Naive B cell (primary cell): ENCODE measurements around the gene TLE5. TPM values are rescaled to one million over a fixed set of nuclear protein-coding genes. Genes with fewer than 3 reads are reported as not detected.

Experiments used
- polyA plus RNA-seq, 6 donors: library from polyadenylated mRNA; unstranded; fragments of 300-500 nt; fragmentation: Illumina TruSeq; gene quantifications; one replicate each; pipeline ENCODE4 v1.2.3, GENCODE V29; 2021; ENCODE audit warnings: low read depth in 6 of 6

The TLE5 gene
- polyA plus RNA-seq, 6 donors from 2014 or later, result 294 to 651 (median 379) TPM

Other genes starting within 250 kb of the TLE5 start
- 1 to 10 TPM in 5 of 6 donors, under 1 TPM in 1; 0.70 to 6.3 (median 3.0) TPM for gene ZNF554, start 242.6 kb downstream of the TLE5 start, polyA plus RNA-seq
- 1 to 10 TPM; 1.8 to 6.7 (median 4.5) TPM for gene ZNF555, start 221.0 kb downstream of the TLE5 start, polyA plus RNA-seq
- not detected for gene ZNF556, start 195.2 kb downstream of the TLE5 start, polyA plus RNA-seq
- 1 to 10 TPM; 2.9 to 5.5 (median 3.6) TPM for gene ZNF57, start 161.6 kb downstream of the TLE5 start, polyA plus RNA-seq
- gene ZNF77, start 117.5 kb downstream of the TLE5 start, polyA plus RNA-seq, result 1 to 10 TPM in 3 of 6 donors, under 1 TPM in 2, not detected in 1; 0.45 to 3.7 (median 1.1) TPM
- gene TLE6, start 84.9 kb downstream of the TLE5 start, polyA plus RNA-seq, result 10 to 100 TPM in 1 of 6 donors, 1 to 10 TPM in 3, under 1 TPM in 2; 0.43 to 10.7 (median 1.8) TPM
- gene TLE2, start 33.2 kb downstream of the TLE5 start, polyA plus RNA-seq, result 1 to 10 TPM in 4 of 6 donors, under 1 TPM in 1, not detected in 1; 0.84 to 2.3 (median 1.9) TPM
- 1 to 10 TPM in 2 of 6 donors, under 1 TPM in 3, not detected in 1; 0.23 to 1.2 (median 0.99) TPM for gene GNA11, start 31.9 kb upstream of the TLE5 start, polyA plus RNA-seq
- under 1 TPM in 3 of 6 donors, not detected in 3; 0.21 to 0.59 (median 0.53) TPM for gene GNA15, start 73.5 kb upstream of the TLE5 start, polyA plus RNA-seq
- gene S1PR4, start 116.3 kb upstream of the TLE5 start, polyA plus RNA-seq, result 100 to 1,000 TPM; 307 to 524 (median 405) TPM
- 10 to 100 TPM; 17.1 to 47.6 (median 29.2) TPM for gene NCLN, start 123.4 kb upstream of the TLE5 start, polyA plus RNA-seq
- gene CELF5, start 162.2 kb upstream of the TLE5 start, polyA plus RNA-seq, result not detected